GM23338 (cell line): ENCODE results near the gene TCP10L.
"Not testable (repeated sequence)": the region's sequence is repeated elsewhere in the genome, so short reads cannot be mapped to it uniquely, and the experiment has no call there.

Source experiments
- EZH2 ChIP-seq: fragments of 200-600 bp; sonication (generic); IDR thresholded peaks from one replicate; pipeline ENCODE4 v1.8.0; 2017; ENCODE audit warnings: antibody characterized with exemption, mild to moderate bottlenecking, low read depth; ENCODE audit not compliant: unreplicated experiment
- EZH2phosphoT487 ChIP-seq: fragments of 200-600 bp; sonication (generic); IDR thresholded peaks from one replicate; pipeline ENCODE4 v1.8.1; 2018; ENCODE audit warnings: antibody characterized with exemption; ENCODE audit not compliant: unreplicated experiment
- JUNB ChIP-seq: IDR thresholded peaks from one replicate; pipeline ENCODE4 v1.6.1; 2016; ENCODE audit warnings: antibody characterized with exemption; ENCODE audit not compliant: unreplicated experiment
- POLR2AphosphoS5 ChIP-seq: IDR thresholded peaks from 2 replicates; pipeline ENCODE4 v1.6.1; 2016; ENCODE audit warnings: antibody characterized with exemption, low read depth
- TF ChIP-seq, protein P1 (sequence below), 2 experiments: fragments of 200-600 bp in 1 of 2; sonication (generic) in 1 of 2; conservative IDR thresholded peaks; 2 replicates each; pipeline versions ENCODE4 v1.5.1 to v1.6.1; 2016 to 2017; ENCODE audit warnings: antibody characterized with exemption in 2 of 2, low read depth in 2 of 2, mild to moderate bottlenecking in 2 of 2, moderate library complexity in 1 of 2

DNA sequence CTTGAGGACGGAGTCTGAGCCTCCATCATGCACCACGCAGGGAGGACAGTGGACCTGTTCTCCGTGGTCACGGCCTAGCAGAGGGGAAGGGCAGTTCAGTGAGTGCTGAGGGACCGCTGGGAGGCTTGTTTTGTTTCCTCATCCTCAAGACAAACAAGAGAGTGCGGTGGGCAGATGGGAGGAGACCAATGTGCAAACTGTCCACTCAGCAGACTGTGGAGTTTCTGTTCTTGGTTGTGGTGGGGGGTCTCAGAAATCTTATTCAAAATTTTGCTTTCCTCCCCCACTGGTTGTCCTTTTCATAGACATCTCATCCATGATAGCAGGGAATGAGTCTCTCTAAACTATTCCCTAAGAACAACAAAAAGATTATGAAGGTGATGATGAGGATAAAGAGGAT is 32.9 kb upstream of the TCP10L start:
- TF ChIP-seq EZH2, EZH2phosphoT487, JUNB, POLR2AphosphoS5: not testable (repeated sequence)
- TF ChIP-seq, protein P1, sequence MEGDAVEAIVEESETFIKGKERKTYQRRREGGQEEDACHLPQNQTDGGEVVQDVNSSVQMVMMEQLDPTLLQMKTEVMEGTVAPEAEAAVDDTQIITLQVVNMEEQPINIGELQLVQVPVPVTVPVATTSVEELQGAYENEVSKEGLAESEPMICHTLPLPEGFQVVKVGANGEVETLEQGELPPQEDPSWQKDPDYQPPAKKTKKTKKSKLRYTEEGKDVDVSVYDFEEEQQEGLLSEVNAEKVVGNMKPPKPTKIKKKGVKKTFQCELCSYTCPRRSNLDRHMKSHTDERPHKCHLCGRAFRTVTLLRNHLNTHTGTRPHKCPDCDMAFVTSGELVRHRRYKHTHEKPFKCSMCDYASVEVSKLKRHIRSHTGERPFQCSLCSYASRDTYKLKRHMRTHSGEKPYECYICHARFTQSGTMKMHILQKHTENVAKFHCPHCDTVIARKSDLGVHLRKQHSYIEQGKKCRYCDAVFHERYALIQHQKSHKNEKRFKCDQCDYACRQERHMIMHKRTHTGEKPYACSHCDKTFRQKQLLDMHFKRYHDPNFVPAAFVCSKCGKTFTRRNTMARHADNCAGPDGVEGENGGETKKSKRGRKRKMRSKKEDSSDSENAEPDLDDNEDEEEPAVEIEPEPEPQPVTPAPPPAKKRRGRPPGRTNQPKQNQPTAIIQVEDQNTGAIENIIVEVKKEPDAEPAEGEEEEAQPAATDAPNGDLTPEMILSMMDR (conservative IDR thresholded peaks at IDR 0.05; ENCODE audit: low read depth in 2 of 2), result not testable (repeated sequence)
